GM12878 (cell line): ENCODE results near the gene PLEKHD1. TPM values are rescaled to one million over a fixed set of nuclear protein-coding genes. Genes with fewer than 3 reads are reported as not detected.

Source experiments
- ATAC-seq: fragments of 200-7000 bp; cut with Tn5 transposase; 3 replicates; pipeline ENCODE4 v1.9.1; 2020; ENCODE audit warnings: mild to moderate bottlenecking, moderate library complexity
- BruUV-seq: library from RNA; stranded (reverse); fragments of 400-500 nt; replicated peaks from 2 replicates; lab custom pipeline; 2021; lab: Mats Ljungman, UMichigan
- CTCF ChIA-PET: fragments of 300-600 bp; sonication (Branson Sonifier 250); formaldehyde crosslinking; extraction: SDS; loops from one replicate; lab custom pipeline; 2021; ENCODE audit warnings: inconsistent platforms; lab: Yijun Ruan, JAX
- POLR2A ChIA-PET: fragments of 350-600 bp; formaldehyde crosslinking; extraction: SDS; loops from one replicate; lab custom pipeline; 2021; ENCODE audit warnings: inconsistent platforms; lab: Charles Lee
- RAD21 ChIA-PET: fragments of 300-600 bp; sonication (Branson Sonifier 250); formaldehyde crosslinking; loops from one replicate; lab custom pipeline; 2023; ENCODE audit warnings: antibody characterized with exemption; ENCODE audit not compliant: unreplicated experiment; lab: Charles Lee
- SMC1A ChIA-PET: fragments of 300-600 bp; sonication (Branson Sonifier 250); formaldehyde crosslinking; loops from one replicate; lab custom pipeline; 2023; ENCODE audit not compliant: unreplicated experiment, uncharacterized antibody; lab: Charles Lee
- DNase-seq: peaks from one replicate; pipeline ENCODE4 v3.0.0-alpha.2; 2011; ENCODE audit warnings: low read depth, low spot score
- FAIRE-seq: peaks from 3 replicates; lab custom pipeline; 2011; peaks lifted over from hg19 to GRCh38; lab: Jason Lieb, UNC
- H2AFZ ChIP-seq: 2 replicates; pipeline ENCODE4 v1.6.0; 2011; ENCODE audit warnings: low read depth, low read length, control low read depth; ENCODE audit not compliant: control insufficient read depth
- H3K27ac ChIP-seq: 2 replicates; pipeline ENCODE4 v1.5.1; 2011; ENCODE audit warnings: control low read depth; ENCODE audit not compliant: control insufficient read depth, insufficient read depth
- H3K27me3 ChIP-seq, 2 experiments: replicated peaks in 1 of 2; 2 replicates each; pipeline versions ENCODE4 v1.6.0 to v1.6.1; 2011; ENCODE audit warnings: low read length in 1 of 2; ENCODE audit not compliant: control insufficient read depth in 2 of 2, insufficient read depth in 2 of 2
- H3K36me3 ChIP-seq, 2 experiments: 2 replicates each; pipeline ENCODE4 v1.5.1; 2011; ENCODE audit warnings: low read length in 1 of 2; ENCODE audit not compliant: control insufficient read depth in 2 of 2, insufficient read depth in 2 of 2
- H3K4me1 ChIP-seq: 2 replicates; pipeline ENCODE4 v1.6.1; 2011; ENCODE audit warnings: mild to moderate bottlenecking, low read length, moderate library complexity, mixed read lengths; ENCODE audit not compliant: control insufficient read depth, insufficient read depth
- H3K4me2 ChIP-seq: 2 replicates; pipeline ENCODE4 v1.6.0; 2011; ENCODE audit warnings: control low read depth; ENCODE audit not compliant: control insufficient read depth, insufficient read depth
- H3K4me3 ChIP-seq: fragments of 200-600 bp; sonication (generic); 2 replicates; pipeline ENCODE4 v1.5.1; 2016
- H3K79me2 ChIP-seq: 2 replicates; pipeline ENCODE4 v1.6.0; 2011; ENCODE audit warnings: low read length; ENCODE audit not compliant: control insufficient read depth, insufficient read depth
- H3K9ac ChIP-seq: 2 replicates; pipeline ENCODE4 v1.8.0; 2011; ENCODE audit warnings: low read length, control low read depth, mixed read lengths; ENCODE audit not compliant: control insufficient read depth, insufficient read depth
- H3K9me3 ChIP-seq: replicated peaks from 3 replicates; pipeline ENCODE4 v1.5.1; 2011; ENCODE audit warnings: mild to moderate bottlenecking, low read length; ENCODE audit not compliant: control insufficient read depth, insufficient read depth
- H4K20me1 ChIP-seq: 2 replicates; pipeline ENCODE4 v1.6.0; 2011; ENCODE audit not compliant: control insufficient read depth, insufficient read depth
- BRCA1 ChIP-seq: IDR thresholded peaks from 2 replicates; pipeline ENCODE4 v1.6.1; 2011; ENCODE audit warnings: low read depth, low read length, improper control_type of control experiment
- RAD21 ChIP-seq: IDR thresholded peaks from 2 replicates; pipeline ENCODE4 v1.6.1; 2011; ENCODE audit warnings: mild to moderate bottlenecking, low read depth, low read length, moderate library complexity; ENCODE audit not compliant: insufficient read depth
- SMC3 ChIP-seq: IDR thresholded peaks from 2 replicates; pipeline ENCODE4 v1.6.1; 2011; ENCODE audit warnings: low read length, improper control_type of control experiment, borderline replicate concordance
- ZNF687 ChIP-seq: fragments of 450-650 bp; IDR thresholded peaks from 2 replicates; pipeline ENCODE4 v1.6.1; 2017; ENCODE audit warnings: mild to moderate bottlenecking, moderate library complexity
- WGBS: methylation state at CpG from one replicate; pipeline ENCODE4 v1.1.6; 2016; ENCODE audit warnings: low lambda C conversion rate; ENCODE audit not compliant: insufficient replicate concordance, insufficient coverage; ENCODE audit errors: missing lambda C conversion rate; 5-methylcytosine and 5-hydroxymethylcytosine counted together
- in situ Hi-C: fragments of 300-500 bp; cut with MboI; formaldehyde crosslinking; loops from 9 replicates; pipeline ENCODE4 v1.14.3; 2018; ENCODE audit warnings: mixed read lengths
- intact Hi-C: fragments of 100-400 bp; cut with micrococcal nuclease; formaldehyde crosslinking; loops from one replicate; pipeline ENCODE4 v1.14.2; 2022; ENCODE audit not compliant: unreplicated experiment
- polyA plus RNA-seq, 11 experiments: library from polyadenylated mRNA; depleted of rRNA in 4 of 11; unstranded in 6 of 11; stranded (reverse) in 5 of 11; fragments of >200 nt; fragmentation: Nextera tagmentation in 4 of 11; fragmentation: Illumina TruSeq in 1 of 11; extraction: Ambion mirVana in 4 of 11; extraction: Trizol in 1 of 11; gene quantifications; 1 replicate in 1 of 11; 2 replicates in 10 of 11; pipeline versions ENCODE4 v1.2.1 to v1.2.3, GENCODE V29; 2011 to 2016; ENCODE audit warnings: inconsistent platforms in 2 of 11, missing spikeins in 2 of 11, low read depth in 1 of 11
- total RNA-seq, 4 experiments: library from RNA; depleted of rRNA in 3 of 4; stranded (reverse); fragments of >200 nt in 3 of 4; fragmentation: Illumina TruSeq in 1 of 4; extraction: Trizol in 1 of 4; gene quantifications; 2 replicates each; pipeline versions ENCODE4 v1.2.1 to v1.2.3, GENCODE V29; 2013 to 2021
- TF ChIP-seq, protein P1 (sequence below), 3 experiments: IDR thresholded peaks in 2 of 3; conservative IDR thresholded peaks in 1 of 3; 2 replicates each; pipeline ENCODE4 v1.5.1; 2011; ENCODE audit warnings: low read depth in 3 of 3, low read length in 3 of 3, mild to moderate bottlenecking in 3 of 3, control low read depth in 2 of 3, moderate library complexity in 2 of 3, inconsistent platforms in 1 of 3, mixed read lengths in 1 of 3; ENCODE audit not compliant: control insufficient read depth in 2 of 3, insufficient read depth in 1 of 3; ENCODE audit errors: extremely low read depth in 1 of 3

Gene PLEKHD1
- total and polyA plus RNA-seq, 10 of the 15 experiments (the other 5 are each of a cell fraction or from before 2014, with no cell fraction given) = 0.01 to 0.08 (median 0.04) TPM; not detected in 6

DNA sequence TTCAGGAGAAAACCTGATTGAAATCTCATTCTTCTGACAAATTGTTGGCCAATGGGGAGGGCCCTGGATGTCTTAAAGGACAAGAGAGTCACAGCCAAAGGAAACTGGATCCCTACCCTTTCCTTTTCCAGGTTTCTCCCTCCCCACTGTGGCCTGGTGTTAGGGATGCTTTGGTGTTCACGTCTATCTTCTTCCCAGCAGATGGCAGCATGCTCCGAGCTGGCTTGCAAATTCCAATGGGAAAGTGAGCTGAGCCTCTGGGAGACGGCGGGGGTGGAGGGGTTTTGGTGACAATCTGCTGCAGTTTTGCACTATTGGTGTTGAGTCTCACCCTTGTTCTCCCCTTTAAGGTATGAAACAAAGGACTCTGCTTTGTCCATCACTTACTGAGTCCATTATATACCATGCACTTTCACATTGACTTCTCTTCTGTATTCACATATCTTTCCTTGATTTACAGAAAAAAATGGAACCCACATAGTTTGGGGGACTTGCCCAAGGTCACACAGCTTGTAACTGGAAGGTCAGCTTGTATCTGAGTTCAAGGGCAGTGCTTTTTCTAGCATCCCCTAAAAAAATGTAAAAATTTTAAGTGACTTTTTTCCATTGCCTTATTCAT is 50.8 kb downstream of the PLEKHD1 start:
- no peak overlapping the region for H3K9ac ChIP-seq
- H3K79me2 ChIP-seq = no peaks in the 10 kb centered on the region
- RAD21 ChIA-PET = no interaction called here
- ATAC-seq (no peak), DNase-seq (no peak), FAIRE-seq (no peak)
- CTCF ChIA-PET = interaction anchor here (0.9 to 1.6 kb wide), 5 partner anchors 13 to 293 kb away, joined by 3 to 5 read pairs (median 3); no protein-coding TSS in a partner anchor
- TF ChIP-seq SMC3 (peak; percentile 18; the same call in 1 of the 2 replicates), RAD21 (peak; percentile 43), ZNF687 (no peak), BRCA1 (no peak)
- TF ChIP-seq, protein P1, sequence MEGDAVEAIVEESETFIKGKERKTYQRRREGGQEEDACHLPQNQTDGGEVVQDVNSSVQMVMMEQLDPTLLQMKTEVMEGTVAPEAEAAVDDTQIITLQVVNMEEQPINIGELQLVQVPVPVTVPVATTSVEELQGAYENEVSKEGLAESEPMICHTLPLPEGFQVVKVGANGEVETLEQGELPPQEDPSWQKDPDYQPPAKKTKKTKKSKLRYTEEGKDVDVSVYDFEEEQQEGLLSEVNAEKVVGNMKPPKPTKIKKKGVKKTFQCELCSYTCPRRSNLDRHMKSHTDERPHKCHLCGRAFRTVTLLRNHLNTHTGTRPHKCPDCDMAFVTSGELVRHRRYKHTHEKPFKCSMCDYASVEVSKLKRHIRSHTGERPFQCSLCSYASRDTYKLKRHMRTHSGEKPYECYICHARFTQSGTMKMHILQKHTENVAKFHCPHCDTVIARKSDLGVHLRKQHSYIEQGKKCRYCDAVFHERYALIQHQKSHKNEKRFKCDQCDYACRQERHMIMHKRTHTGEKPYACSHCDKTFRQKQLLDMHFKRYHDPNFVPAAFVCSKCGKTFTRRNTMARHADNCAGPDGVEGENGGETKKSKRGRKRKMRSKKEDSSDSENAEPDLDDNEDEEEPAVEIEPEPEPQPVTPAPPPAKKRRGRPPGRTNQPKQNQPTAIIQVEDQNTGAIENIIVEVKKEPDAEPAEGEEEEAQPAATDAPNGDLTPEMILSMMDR (IDR thresholded peaks at IDR 0.05 in 2 of 3, conservative IDR thresholded peaks at IDR 0.05 in 1 of 3; ENCODE audit: control insufficient read depth in 2 of 3, extremely low read depth in 1 of 3, insufficient read depth in 1 of 3, low read depth in 3 of 3, low read length in 3 of 3) = peak; percentile 30 to 44 (median 38); a peak in 4 of 6 replicates
- no peaks in the 10 kb centered on the region for H3K9me3 ChIP-seq
- H4K20me1 ChIP-seq = no peaks in the 10 kb centered on the region
- no peak overlapping the region for H3K4me3 ChIP-seq
- intact Hi-C loops (no loop called here), in situ Hi-C loops (no loop called here)
- no peak overlapping the region for H3K4me2 ChIP-seq
- H3K27ac ChIP-seq = no peak overlapping the region
- H2AFZ ChIP-seq = no peak overlapping the region
- 12% methylated on average over 4 of the region's 4 CpGs for WGBS
- BruUV-seq = no TSS peak
- peaks cover 1% of the 10 kb centered on the region for H3K4me1 ChIP-seq
- SMC1A ChIA-PET = interaction anchor here (0.7 to 1.1 kb wide), 2 partner anchors 15 to 342 kb away, joined by 3 read pairs; no protein-coding TSS in a partner anchor
- H3K36me3 ChIP-seq = no peaks in the 10 kb centered on the region
- peaks cover 0 to 3% of the 10 kb centered on the region in 2 experiments; a peak in 2 of 4 replicates for H3K27me3 ChIP-seq
- POLR2A ChIA-PET = no interaction called here
